HEK293 (cell line): ENCODE results near the gene OR52E1.
"Not testable (repeated sequence)": the region's sequence is repeated elsewhere in the genome, so short reads cannot be mapped to it uniquely, and the experiment has no call there.

Source experiments
- CTCF ChIA-PET: fragments of 350-600 bp; formaldehyde crosslinking; extraction: SDS; loops from one replicate; lab custom pipeline; 2021; ENCODE audit warnings: antibody characterized with exemption; lab: Yijun Ruan, JAX
- POLR2A ChIA-PET: fragments of 300-600 bp; formaldehyde crosslinking; extraction: SDS; loops from one replicate; lab custom pipeline; 2020; ENCODE audit warnings: antibody characterized with exemption, inconsistent platforms; lab: Yijun Ruan, JAX
- H3K27ac ChIP-seq: fragments of 200-500 bp; sonication (Bioruptor generic); 2 replicates; pipeline ENCODE4 v1.5.1; 2014; ENCODE audit warnings: low read depth, low read length, control low read depth, inconsistent platforms; ENCODE audit errors: extremely low read depth
- H3K36me3 ChIP-seq, 2 experiments: fragments of 200-500 bp in 1 of 2; sonication (Bioruptor generic) in 1 of 2; 1 replicate in 1 of 2; 2 replicates in 1 of 2; pipeline ENCODE4 v1.5.1; 2014 to 2017; ENCODE audit warnings: inconsistent platforms in 2 of 2, low read length in 2 of 2; ENCODE audit not compliant: control insufficient read depth in 2 of 2, insufficient read depth in 1 of 2
- H3K4me1 ChIP-seq: fragments of 200-500 bp; sonication (Bioruptor generic); 2 replicates; pipeline ENCODE4 v1.5.1; 2014; ENCODE audit warnings: mild to moderate bottlenecking, low read length, inconsistent platforms; ENCODE audit not compliant: control insufficient read depth, insufficient read depth
- H3K4me3 ChIP-seq: 2 replicates; pipeline ENCODE4 v1.5.1; 2011; ENCODE audit warnings: low read depth, mild to moderate bottlenecking, control low read depth, low read length, moderate library complexity
- H3K9me3 ChIP-seq: fragments of 200-500 bp; sonication (Bioruptor generic); 2 replicates; pipeline ENCODE4 v1.5.1; 2014; ENCODE audit warnings: low read depth, low read length, inconsistent platforms; ENCODE audit not compliant: control insufficient read depth, insufficient read depth
- GLI2 ChIP-seq: fragments of 450-650 bp; formaldehyde crosslinking; IDR thresholded peaks from 2 replicates; pipeline ENCODE4; 2017; ENCODE audit warnings: missing biosample characterization, missing genetic modification characterization, low read depth, borderline replicate concordance
- GLIS2 ChIP-seq: fragments of 450-650 bp; formaldehyde crosslinking; IDR thresholded peaks from 2 replicates; pipeline ENCODE4 v1.5.1; 2016; ENCODE audit warnings: missing biosample characterization, missing genetic modification characterization
- HOXA7 ChIP-seq: sonication (generic); formaldehyde crosslinking; IDR thresholded peaks from 2 replicates; pipeline ENCODE4 v1.8.1; 2022; ENCODE audit warnings: missing genetic modification reagents, borderline replicate concordance
- OVOL3 ChIP-seq: fragments of 450-650 bp; formaldehyde crosslinking; IDR thresholded peaks from 2 replicates; pipeline ENCODE4 v1.5.1; 2016; ENCODE audit warnings: missing biosample characterization, missing genetic modification characterization
- WT1 ChIP-seq: fragments of 450-650 bp; formaldehyde crosslinking; IDR thresholded peaks from 2 replicates; pipeline ENCODE4 v1.5.1; 2016; ENCODE audit warnings: missing biosample characterization, missing genetic modification characterization
- YY2 ChIP-seq: fragments of 450-650 bp; formaldehyde crosslinking; IDR thresholded peaks from 2 replicates; pipeline ENCODE4 v1.5.1; 2016; ENCODE audit warnings: missing biosample characterization, missing genetic modification characterization
- ZBTB8A ChIP-seq: fragments of 450-650 bp; formaldehyde crosslinking; IDR thresholded peaks from 2 replicates; pipeline ENCODE4 v1.5.1; 2016; ENCODE audit warnings: missing biosample characterization, missing genetic modification characterization
- ZEB2 ChIP-seq: fragments of 450-650 bp; formaldehyde crosslinking; IDR thresholded peaks from 2 replicates; pipeline ENCODE4 v1.5.1; 2016; ENCODE audit warnings: missing biosample characterization, missing genetic modification characterization
- ZNF133 ChIP-seq: fragments of 450-650 bp; formaldehyde crosslinking; IDR thresholded peaks from 2 replicates; pipeline ENCODE4 v1.5.1; 2016; ENCODE audit warnings: missing biosample characterization, missing genetic modification characterization
- ZNF140 ChIP-seq: fragments of 450-650 bp; formaldehyde crosslinking; IDR thresholded peaks from 2 replicates; pipeline ENCODE4 v1.5.1; 2016; ENCODE audit warnings: missing biosample characterization, missing genetic modification characterization
- ZNF175 ChIP-seq: fragments of 450-650 bp; formaldehyde crosslinking; IDR thresholded peaks from 2 replicates; pipeline ENCODE4 v1.5.1; 2016; ENCODE audit warnings: missing biosample characterization, missing genetic modification characterization
- ZNF223 ChIP-seq: fragments of 450-650 bp; formaldehyde crosslinking; IDR thresholded peaks from 2 replicates; pipeline ENCODE4 v1.5.1; 2016; ENCODE audit warnings: missing biosample characterization, missing genetic modification characterization
- ZNF23 ChIP-seq: fragments of 450-650 bp; formaldehyde crosslinking; IDR thresholded peaks from 2 replicates; pipeline ENCODE4 v1.5.1; 2016; ENCODE audit warnings: missing biosample characterization, missing genetic modification characterization, borderline replicate concordance
- ZNF311 ChIP-seq: fragments of 450-650 bp; formaldehyde crosslinking; IDR thresholded peaks from 2 replicates; pipeline ENCODE4 v1.5.1; 2017; ENCODE audit warnings: missing biosample characterization, missing genetic modification characterization, borderline replicate concordance
- ZNF529 ChIP-seq: fragments of 450-650 bp; formaldehyde crosslinking; IDR thresholded peaks from 2 replicates; pipeline ENCODE4 v1.5.1; 2017; ENCODE audit warnings: missing genetic modification characterization, missing biosample characterization; ENCODE audit not compliant: insufficient replicate concordance
- ZNF747 ChIP-seq: fragments of 450-650 bp; formaldehyde crosslinking; IDR thresholded peaks from 2 replicates; pipeline ENCODE4 v1.5.1; 2016; ENCODE audit warnings: missing biosample characterization, missing genetic modification characterization
- ZNF776 ChIP-seq: fragments of 450-650 bp; formaldehyde crosslinking; IDR thresholded peaks from 2 replicates; pipeline ENCODE4 v1.5.0; 2017; ENCODE audit warnings: missing biosample characterization, missing genetic modification characterization, borderline replicate concordance
- TF ChIP-seq, protein P1 (sequence below): fragments of 450-650 bp; formaldehyde crosslinking; optimal IDR thresholded peaks from 2 replicates; pipeline ENCODE3; 2016; ENCODE audit warnings: missing biosample characterization, mild to moderate bottlenecking, missing genetic modification characterization
- TF ChIP-seq, protein P2 (sequence below): fragments of 450-650 bp; formaldehyde crosslinking; IDR thresholded peaks from 2 replicates; pipeline ENCODE4; 2016; ENCODE audit warnings: missing biosample characterization, missing genetic modification characterization
- TF ChIP-seq, protein P3 (sequence below): fragments of 450-650 bp; formaldehyde crosslinking; IDR thresholded peaks from 2 replicates; pipeline ENCODE4 v1.5.1; 2016; ENCODE audit warnings: missing biosample characterization, missing genetic modification characterization
- TF ChIP-seq, protein P4 (sequence below): fragments of 450-650 bp; formaldehyde crosslinking; IDR thresholded peaks from 2 replicates; pipeline ENCODE4 v1.5.1; 2016; ENCODE audit warnings: missing biosample characterization, missing genetic modification characterization

OR52E1 gene

DNA sequence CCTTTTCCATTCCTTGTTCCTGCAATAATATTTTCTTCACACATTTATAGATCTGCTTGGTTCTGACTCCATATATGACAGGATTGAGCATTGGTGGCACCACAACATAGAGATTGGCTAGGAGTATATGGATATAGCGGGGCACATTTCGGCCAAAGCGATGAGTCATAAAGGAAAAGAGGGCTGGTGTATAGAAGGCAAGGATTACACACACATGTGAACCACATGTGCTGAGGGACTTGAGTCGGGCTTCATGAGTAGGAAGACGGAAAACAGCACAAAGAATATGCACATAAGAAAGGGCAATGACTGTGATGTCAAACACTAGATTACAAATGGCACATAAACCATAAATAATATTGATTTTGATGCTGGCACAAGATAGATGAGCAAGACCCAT, 10.7 kb upstream of the OR52E1 start:
- POLR2A ChIA-PET, H3K27ac ChIP-seq, H3K4me3 ChIP-seq, H3K9me3 ChIP-seq, CTCF ChIA-PET, H3K36me3 ChIP-seq, H3K4me1 ChIP-seq: not testable (repeated sequence)

DNA sequence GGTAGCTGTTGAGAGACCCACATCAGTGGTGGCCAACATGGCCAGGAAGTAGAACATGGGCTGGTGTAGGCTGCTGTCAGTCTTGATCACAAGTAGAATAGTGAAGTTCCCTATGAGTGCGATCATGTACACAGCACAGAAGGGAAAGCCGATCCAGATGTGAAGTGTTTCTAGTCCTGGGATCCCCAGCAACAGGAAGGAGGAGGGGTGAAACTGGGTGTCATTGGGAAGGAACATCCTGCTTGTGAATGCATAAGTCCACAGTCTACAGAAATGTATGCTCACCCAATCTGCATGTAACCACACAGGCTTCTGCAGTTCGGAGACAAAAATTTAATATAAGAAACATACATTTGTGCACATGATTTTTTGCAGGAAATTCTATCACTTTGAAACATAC, 10.0 kb upstream of the OR52E1 start, which contains the start of gene OR52E2:
Gene OR52E2, minus strand, starts transcription at position 237 of the 400 bp plus-strand sequence. Its CDS starts 0 bp downstream, at position 237.
- Histone ChIP-seq H3K4me3 (no peak within 1 kb of the TSS), H3K36me3 (no peaks in the 10 kb centered on the region), H3K9me3 (no peaks in the 10 kb centered on the region), H3K4me1 (no peaks in the 10 kb centered on the region), H3K27ac (no peak within 1 kb of the TSS)
- ChIA-PET POLR2A (no interaction called here), CTCF (interaction anchor here (0.5 kb wide), 1 partner anchor 521 kb away, joined by 3 read pairs; no protein-coding TSS in a partner anchor)
- TF ChIP-seq ZBTB8A (tag by site-specific recombination) = no peak
- TF ChIP-seq ZEB2 (tag by site-specific recombination) = no peak
- no peak for TF ChIP-seq GLIS2
- TF ChIP-seq ZNF747 (tag by site-specific recombination) = no peak
- TF ChIP-seq, protein P1, sequence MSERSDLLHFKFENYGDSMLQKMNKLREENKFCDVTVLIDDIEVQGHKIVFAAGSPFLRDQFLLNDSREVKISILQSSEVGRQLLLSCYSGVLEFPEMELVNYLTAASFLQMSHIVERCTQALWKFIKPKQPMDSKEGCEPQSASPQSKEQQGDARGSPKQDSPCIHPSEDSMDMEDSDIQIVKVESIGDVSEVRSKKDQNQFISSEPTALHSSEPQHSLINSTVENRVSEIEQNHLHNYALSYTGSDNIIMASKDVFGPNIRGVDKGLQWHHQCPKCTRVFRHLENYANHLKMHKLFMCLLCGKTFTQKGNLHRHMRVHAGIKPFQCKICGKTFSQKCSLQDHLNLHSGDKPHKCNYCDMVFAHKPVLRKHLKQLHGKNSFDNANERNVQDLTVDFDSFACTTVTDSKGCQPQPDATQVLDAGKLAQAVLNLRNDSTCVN (tag by site-specific recombination) = no peak

DNA sequence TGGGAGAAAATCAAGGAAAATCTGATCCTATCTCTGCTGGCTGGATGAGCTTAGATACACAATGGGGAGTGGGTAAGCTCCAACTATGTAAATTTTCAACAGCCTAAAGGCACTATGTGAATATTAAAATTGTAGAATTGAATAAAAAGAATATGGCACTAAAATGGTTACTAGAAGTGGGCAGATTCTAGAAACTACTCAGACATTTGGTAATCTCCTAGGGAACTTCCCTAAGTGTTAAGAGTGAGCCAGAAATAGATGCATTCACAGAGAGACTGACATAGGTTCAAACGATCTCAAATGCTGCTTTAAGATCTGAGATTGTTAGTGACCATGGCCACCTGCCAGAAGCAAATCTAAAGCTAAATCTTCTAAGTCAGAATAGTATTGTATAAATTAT, 4.3 kb upstream of the OR52E1 start:
- H3K27ac ChIP-seq = no peak overlapping the region
- TF ChIP-seq ZNF223 (tag by site-specific recombination) (no peak), ZNF175 (no peak), ZNF23 (tag by site-specific recombination) (no peak), ZNF133 (tag by site-specific recombination) (no peak), ZNF776 (tag by site-specific recombination) (no peak), OVOL3 (tag by site-specific recombination) (no peak), HOXA7 (CRISPR knock-in tag) (no peak), ZNF311 (tag by site-specific recombination) (no peak), ZNF140 (no peak), WT1 (tag by site-specific recombination) (no peak), ZNF529 (tag by site-specific recombination) (no peak), YY2 (no peak), ZNF747 (tag by site-specific recombination) (no peak), GLI2 (tag by site-specific recombination) (no peak)
- TF ChIP-seq, protein P1 (tag by site-specific recombination) = no peak
- TF ChIP-seq, protein P2, sequence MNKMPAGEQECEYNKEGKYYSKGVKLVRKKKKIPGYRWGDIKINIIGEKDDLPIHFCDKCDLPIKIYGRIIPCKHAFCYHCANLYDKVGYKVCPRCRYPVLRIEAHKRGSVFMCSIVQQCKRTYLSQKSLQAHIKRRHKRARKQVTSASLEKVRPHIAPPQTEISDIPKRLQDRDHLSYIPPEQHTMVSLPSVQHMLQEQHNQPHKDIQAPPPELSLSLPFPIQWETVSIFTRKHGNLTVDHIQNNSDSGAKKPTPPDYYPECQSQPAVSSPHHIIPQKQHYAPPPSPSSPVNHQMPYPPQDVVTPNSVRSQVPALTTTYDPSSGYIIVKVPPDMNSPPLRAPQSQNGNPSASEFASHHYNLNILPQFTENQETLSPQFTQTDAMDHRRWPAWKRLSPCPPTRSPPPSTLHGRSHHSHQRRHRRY (tag by site-specific recombination) = no peak
- TF ChIP-seq, protein P3, sequence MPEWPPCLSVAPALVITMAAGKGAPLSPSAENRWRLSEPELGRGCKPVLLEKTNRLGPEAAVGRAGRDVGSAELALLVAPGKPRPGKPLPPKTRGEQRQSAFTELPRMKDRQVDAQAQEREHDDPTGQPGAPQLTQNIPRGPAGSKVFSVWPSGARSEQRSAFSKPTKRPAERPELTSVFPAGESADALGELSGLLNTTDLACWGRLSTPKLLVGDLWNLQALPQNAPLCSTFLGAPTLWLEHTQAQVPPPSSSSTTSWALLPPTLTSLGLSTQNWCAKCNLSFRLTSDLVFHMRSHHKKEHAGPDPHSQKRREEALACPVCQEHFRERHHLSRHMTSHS (tag by site-specific recombination) = no peak
- TF ChIP-seq, protein P4, sequence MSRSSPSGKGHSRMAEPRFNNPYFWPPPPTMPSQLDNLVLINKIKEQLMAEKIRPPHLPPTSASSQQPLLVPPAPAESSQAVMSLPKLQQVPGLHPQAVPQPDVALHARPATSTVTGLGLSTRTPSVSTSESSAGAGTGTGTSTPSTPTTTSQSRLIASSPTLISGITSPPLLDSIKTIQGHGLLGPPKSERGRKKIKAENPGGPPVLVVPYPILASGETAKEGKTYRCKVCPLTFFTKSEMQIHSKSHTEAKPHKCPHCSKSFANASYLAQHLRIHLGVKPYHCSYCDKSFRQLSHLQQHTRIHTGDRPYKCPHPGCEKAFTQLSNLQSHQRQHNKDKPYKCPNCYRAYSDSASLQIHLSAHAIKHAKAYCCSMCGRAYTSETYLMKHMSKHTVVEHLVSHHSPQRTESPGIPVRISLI = no peak
- ChIA-PET CTCF (interaction anchor here (0.6 kb wide), 1 partner anchor 16 kb away, joined by 3 read pairs; no protein-coding TSS in a partner anchor), POLR2A (no interaction called here)
- H3K4me1 ChIP-seq = no peaks in the 10 kb centered on the region
- H3K36me3 ChIP-seq = no peaks in the 10 kb centered on the region
- no peaks in the 10 kb centered on the region for H3K9me3 ChIP-seq
- H3K4me3 ChIP-seq = no peak overlapping the region
